ENCODE measurements around the gene TAS1R1. TPM values are rescaled to one million over a fixed set of nuclear protein-coding genes. Genes with fewer than 3 reads are reported as not detected.

TAS1R1 gene
- total RNA-seq: not detected

- H3K27me3 ChIP-seq: no peaks in the 10 kb centered on the region
- no peaks in the 10 kb centered on the region for H3K9me3 ChIP-seq
- no peaks in the 10 kb centered on the region for H3K36me3 ChIP-seq
- TF ChIP-seq CTCF (IDR thresholded peaks at IDR 0.05) (no peak), POLR2A (IDR thresholded peaks at IDR 0.05) (no peak)
- 77 to 80% methylated on average over 8 to 19 of the region's 19 CpGs for WGBS, 2 donors
- H3K4me3 ChIP-seq (replicated peaks in 1 of 3): peak within 1 kb of the TSS; percentile 97 to 99 (median 98)
- peak within 1 kb of the TSS; percentile 29 to 76 (median 69) for H3K27ac ChIP-seq
- peaks cover 14 to 16% of the 10 kb centered on the region in 2 donors for H3K4me1 ChIP-seq
- peak; percentile 20 to 22 for DNase-seq
- intact Hi-C loops (cut with DNase I): loop anchor here (2.0 kb wide), 1 partner anchor 92 kb away; no protein-coding TSS in a partner anchor
Measured at GRCh38 chr1:6554907-6555778, at the start of gene TAS1R1. TAS1R1 (plus strand) TSS chr1:6555307; CDS start chr1:6555374, 67 bp downstream.

- intact Hi-C loops (cut with DNase I): no loop called here
- peaks cover 0 to 20% of the 10 kb centered on the region in 2 donors for H3K4me1 ChIP-seq
Measured at GRCh38 chr1:6505367-6506209, 49.5 kb upstream of the TAS1R1 start.

GRCh38 chr1:6506210-6507036, 48.7 kb upstream of the TAS1R1 start:
- Histone ChIP-seq H3K36me3 (no peaks in the 10 kb centered on the region), H3K4me3 (replicated peaks in 1 of 3) (no peak overlapping the region), H3K4me1 (peaks cover 0 to 14% of the 10 kb centered on the region in 2 donors), H3K27me3 (no peaks in the 10 kb centered on the region), H3K27ac (no peak overlapping the region), H3K9me3 (no peaks in the 10 kb centered on the region)
- WGBS, 2 donors: 73 to 83% methylated on average over 21 to 27 of the region's 31 CpGs
- intact Hi-C loops (cut with DNase I): no loop called here
- TF ChIP-seq POLR2A (IDR thresholded peaks at IDR 0.05): no peak
- TF ChIP-seq CTCF (IDR thresholded peaks at IDR 0.05): no peak
- no peak for DNase-seq

More at GRCh38 chr1:6505367-6506209, 49.5 kb upstream of the TAS1R1 start:
- WGBS, 2 donors: 86 to 89% methylated on average over 13 to 19 of the region's 31 CpGs
- no peaks in the 10 kb centered on the region for H3K27me3 ChIP-seq
- H3K36me3 ChIP-seq: no peaks in the 10 kb centered on the region
- H3K4me3 ChIP-seq (replicated peaks in 1 of 3): no peak overlapping the region
- H3K27ac ChIP-seq: no peak overlapping the region
- H3K9me3 ChIP-seq: no peaks in the 10 kb centered on the region
- DNase-seq: no peak
- TF ChIP-seq CTCF (IDR thresholded peaks at IDR 0.05) (no peak), POLR2A (IDR thresholded peaks at IDR 0.05) (no peak)

GRCh38 chr1:6507037-6507428, 48.1 kb upstream of the TAS1R1 start:
- no peak overlapping the region for H3K4me3 ChIP-seq (replicated peaks in 1 of 3)
- no peaks in the 10 kb centered on the region for H3K9me3 ChIP-seq
- H3K4me1 ChIP-seq: peaks cover 0 to 9% of the 10 kb centered on the region in 2 donors
- DNase-seq: no peak
- H3K27ac ChIP-seq: no peak overlapping the region
- 74 to 95% methylated on average over 7 of the region's 7 CpGs for WGBS, 2 donors
- H3K27me3 ChIP-seq: no peaks in the 10 kb centered on the region
- no peaks in the 10 kb centered on the region for H3K36me3 ChIP-seq
- intact Hi-C loops (cut with DNase I): no loop called here
- TF ChIP-seq POLR2A (IDR thresholded peaks at IDR 0.05): no peak
- TF ChIP-seq CTCF (IDR thresholded peaks at IDR 0.05): no peak
